Sciatic nerve (tissue), 2 donors: Measurements from ENCODE around the gene SYT2. TPM values are rescaled to one million over a fixed set of nuclear protein-coding genes. Genes with fewer than 3 reads are reported as not detected.
"Not testable (repeated sequence)": the region's sequence is repeated elsewhere in the genome, so short reads cannot be mapped to it uniquely, and the experiment has no call there.

Experiments
- ATAC-seq: fragments of 200-7000 bp; cut with Tn5 transposase; one replicate; pipeline ENCODE4 v1.9.1; 2020; ENCODE audit warnings: mild to moderate bottlenecking, moderate library complexity
- DNase-seq: peaks from one replicate; pipeline ENCODE4 v3.0.0-alpha.2; 2020; ENCODE audit warnings: low spot score
- intact Hi-C: fragments of 100-400 bp; cut with DNase I; formaldehyde crosslinking; loops from one replicate; pipeline ENCODE4 v1.14.2; 2022
- total RNA-seq: library from RNA; stranded (reverse); fragmentation: NEBNext Ultra II Directional; extraction: Animal tissue kit (Norgen Biotek cat#: 25700); gene quantifications from one replicate; pipeline ENCODE4 v1.2.1, GENCODE V29; 2021
- donor health status: DM: no; HTN: no; CAD: no.
- donor health status: DM: no; HTN: no; CAD: no.

Gene SYT2
- total RNA-seq, 1 donor from 2014 or later: not detected

GRCh38 chr1:202629257-202629811 is 80.9 kb downstream of the SYT2 start:
- ATAC-seq, intact Hi-C loops: not testable (repeated sequence)

GRCh38 chr1:202628646-202629215 is 81.5 kb downstream of the SYT2 start:
- DNase-seq: no peak
- intact Hi-C loops: no loop called here
- ATAC-seq: no peak

More at GRCh38 chr1:202629257-202629811, 80.9 kb downstream of the SYT2 start:
- not testable (repeated sequence) for DNase-seq

GRCh38 chr1:202627841-202628565 is 82.3 kb downstream of the SYT2 start:
- intact Hi-C loops: no loop called here
- DNase-seq (no peak), ATAC-seq (no peak)

GRCh38 chr1:202627036-202627435 is 83.2 kb downstream of the SYT2 start:
- DNase-seq, ATAC-seq, intact Hi-C loops: not testable (repeated sequence)

GRCh38 chr1:202625416-202626360 is 84.6 kb downstream of the SYT2 start:
- intact Hi-C loops: no loop called here
- peak; percentile 87 for ATAC-seq
- peak; percentile 82 for DNase-seq

GRCh38 chr1:202624781-202625108 is 85.5 kb downstream of the SYT2 start:
- ATAC-seq (peak; percentile 33), DNase-seq (no peak)
- intact Hi-C loops: no loop called here

- no peak for DNase-seq
- intact Hi-C loops: no loop called here
- no peak for ATAC-seq
These were observed 86.0 kb downstream of the SYT2 start for GRCh38 chr1:202624088-202624780.

GRCh38 chr1:202623476-202623875 is 86.8 kb downstream of the SYT2 start:
- intact Hi-C loops, ATAC-seq, DNase-seq: not testable (repeated sequence)

GRCh38 chr1:202623075-202623474 is 87.2 kb downstream of the SYT2 start:
- ATAC-seq (peak; percentile 54), DNase-seq (no peak)
- intact Hi-C loops: no loop called here

- intact Hi-C loops: no loop called here
- DNase-seq: no peak
These were observed 87.9 kb downstream of the SYT2 start for GRCh38 chr1:202622388-202622787.

GRCh38 chr1:202621446-202621845 is 88.8 kb downstream of the SYT2 start:
- DNase-seq (no peak), ATAC-seq (no peak)
- intact Hi-C loops: no loop called here

More at GRCh38 chr1:202622388-202622787, 87.9 kb downstream of the SYT2 start:
- ATAC-seq: no peak

GRCh38 chr1:202620036-202620435 is 90.2 kb downstream of the SYT2 start:
- peak; percentile 22 for DNase-seq
- ATAC-seq, intact Hi-C loops: not testable (repeated sequence)

- no peak for DNase-seq
- intact Hi-C loops: no loop called here
- no peak for ATAC-seq
These were observed 90.7 kb downstream of the SYT2 start for GRCh38 chr1:202619505-202619904.

- DNase-seq, intact Hi-C loops, ATAC-seq: not testable (repeated sequence)
These were observed 91.2 kb downstream of the SYT2 start for GRCh38 chr1:202619012-202619411.

GRCh38 chr1:202616355-202616915 is 93.8 kb downstream of the SYT2 start:
- DNase-seq: no peak
- no peak for ATAC-seq
- intact Hi-C loops: no loop called here

GRCh38 chr1:202615501-202616354 is 94.5 kb downstream of the SYT2 start:
- no peak for DNase-seq
- peak; percentile 67 for ATAC-seq
- intact Hi-C loops: no loop called here

- ATAC-seq: peak; percentile 16
- intact Hi-C loops, DNase-seq: not testable (repeated sequence)
These were observed 95.1 kb downstream of the SYT2 start for GRCh38 chr1:202615208-202615500.
